ENCODE measurements around the gene AMFR.
"Not testable (repeated sequence)": the region's sequence is repeated elsewhere in the genome, so short reads cannot be mapped to it uniquely, and the experiment has no call there.

Gene AMFR

DNA sequence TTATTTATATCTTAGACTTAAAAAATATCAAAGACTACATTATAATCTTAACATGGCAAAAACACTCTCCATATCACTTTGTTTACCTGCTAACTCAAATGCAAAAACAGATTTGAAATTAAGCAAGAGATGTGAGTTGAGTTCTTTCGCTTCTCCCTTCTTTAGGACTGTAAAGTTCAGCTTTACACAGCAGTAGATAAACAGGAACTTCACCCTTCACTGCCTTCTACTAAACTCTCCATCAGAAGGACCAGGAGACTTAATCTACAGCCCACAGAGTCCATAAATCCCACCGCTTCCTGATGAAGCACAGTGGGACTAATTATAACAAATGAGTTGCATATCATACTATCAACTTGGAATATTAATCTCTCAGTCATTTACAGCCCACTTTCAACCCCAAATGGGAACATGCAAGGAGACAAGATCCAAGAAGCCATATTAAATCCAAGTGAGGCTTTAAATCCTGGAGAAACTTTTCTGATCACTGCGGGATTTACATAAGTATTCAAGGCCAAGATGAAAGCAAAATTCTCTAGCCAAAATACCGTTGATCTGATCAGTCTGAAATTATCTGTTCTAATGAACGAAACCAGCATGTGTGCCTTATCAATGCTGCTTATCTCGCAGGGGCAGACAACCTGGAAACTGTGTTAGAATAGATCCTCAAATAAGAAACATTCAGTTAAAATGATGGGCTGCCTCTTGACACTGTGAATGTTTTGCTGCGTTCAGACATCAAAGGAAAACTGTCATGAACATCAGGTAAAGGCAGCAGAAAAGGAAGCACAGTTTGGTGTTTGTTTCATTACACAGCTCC, 1.6 kb downstream of the AMFR start:
- DNase-seq, result peak; percentile 41 to 67 (median 53)

DNA sequence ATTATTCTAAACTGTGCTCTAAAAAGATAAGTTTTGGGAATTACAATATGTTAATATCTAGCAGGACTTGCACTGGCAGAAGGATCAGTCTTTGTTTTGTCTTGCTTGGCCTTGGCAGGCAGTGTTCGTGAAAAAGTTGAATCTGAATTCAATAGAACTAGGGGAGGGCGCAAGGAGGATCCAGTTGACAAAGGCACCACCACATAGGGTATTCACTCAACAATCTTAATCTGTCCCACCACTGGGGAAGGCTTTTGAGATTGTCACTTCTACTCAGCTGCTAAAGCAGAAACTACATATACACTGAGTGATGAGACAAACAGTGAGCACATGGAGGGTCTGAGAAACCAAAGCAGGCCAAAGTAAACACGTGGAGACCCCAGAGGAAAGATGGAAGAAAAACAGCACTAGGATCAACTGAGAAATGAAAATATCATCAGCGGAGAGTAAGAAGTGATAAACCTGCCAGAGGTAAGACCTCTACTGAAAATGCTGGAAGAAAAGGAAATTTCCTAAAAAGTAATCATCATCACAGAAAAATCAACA, 2.4 kb downstream of the AMFR start:
- no peak for DNase-seq

DNA sequence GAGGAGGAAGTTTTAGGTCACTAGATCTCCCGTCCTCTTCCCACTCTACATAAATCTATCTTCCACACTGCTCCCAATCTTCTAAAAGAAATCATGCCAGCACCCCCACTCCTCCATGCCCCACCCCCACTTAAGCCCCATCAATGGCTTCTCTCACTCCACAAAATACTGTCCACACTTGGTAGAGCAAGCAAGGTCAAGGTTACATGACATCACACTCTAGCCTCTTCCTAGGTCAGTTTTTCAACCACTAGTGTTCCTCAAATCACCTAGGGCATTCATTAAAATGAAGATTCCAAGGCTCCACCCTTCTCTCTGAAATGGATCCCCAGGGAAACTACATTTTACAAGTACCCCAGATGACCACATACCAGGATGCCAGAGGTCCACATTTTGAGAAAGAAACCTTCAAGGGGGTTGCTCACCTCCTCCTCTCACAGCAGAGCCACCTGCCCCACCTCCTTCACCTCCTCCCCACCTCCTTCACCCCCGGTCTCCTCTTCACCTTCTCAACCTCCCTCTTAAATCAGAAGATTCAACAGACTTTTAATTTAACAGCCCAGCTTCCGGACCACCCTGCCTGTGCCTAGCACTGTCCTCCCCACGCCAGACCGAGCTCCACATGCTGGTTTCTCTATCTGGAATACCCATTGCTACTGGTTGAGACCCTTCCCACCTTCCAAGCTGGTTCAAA, 3.2 kb downstream of the AMFR start:
- no peak for DNase-seq

DNA sequence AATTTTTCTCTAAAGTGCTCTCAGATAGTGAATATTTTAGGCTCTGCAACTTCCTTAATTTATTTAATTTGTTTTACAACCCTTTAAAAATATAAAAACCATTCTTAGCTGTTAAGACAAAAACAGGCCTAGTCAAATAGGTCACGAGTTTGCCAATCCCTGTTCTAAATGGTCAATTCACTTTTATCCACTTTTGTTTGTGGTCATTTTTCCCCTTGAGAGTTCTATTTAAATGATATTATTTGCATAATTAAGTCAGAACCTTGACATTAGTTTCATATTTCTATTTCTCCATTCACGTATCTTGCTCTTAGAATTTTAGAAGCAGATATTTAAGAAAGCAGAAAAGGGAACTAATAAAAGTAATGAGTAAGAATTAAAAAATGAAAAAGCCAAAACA, 4.0 kb downstream of the AMFR start:
- DNase-seq, result peak in 1 of 3 donors; percentile 45

DNA sequence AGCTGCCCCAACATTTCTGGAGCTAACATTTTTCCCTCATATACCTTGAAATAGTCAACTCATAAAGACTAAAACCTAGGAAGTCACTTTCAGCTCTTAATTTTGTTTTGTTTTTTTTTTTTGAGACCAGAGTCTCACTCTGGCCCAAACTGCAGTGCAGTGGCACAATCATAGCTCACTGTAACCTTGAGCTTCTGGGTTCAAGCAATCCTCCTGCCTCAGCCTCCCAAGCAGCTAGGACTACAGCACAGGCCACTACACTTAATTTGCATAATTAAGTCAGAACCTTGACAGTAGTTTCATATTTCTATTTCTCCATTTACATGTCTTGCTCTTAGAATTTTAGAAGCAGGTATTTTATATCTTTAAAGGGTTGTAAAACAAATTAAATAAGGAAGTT, 4.7 kb downstream of the AMFR start:
- no peak for DNase-seq

DNA sequence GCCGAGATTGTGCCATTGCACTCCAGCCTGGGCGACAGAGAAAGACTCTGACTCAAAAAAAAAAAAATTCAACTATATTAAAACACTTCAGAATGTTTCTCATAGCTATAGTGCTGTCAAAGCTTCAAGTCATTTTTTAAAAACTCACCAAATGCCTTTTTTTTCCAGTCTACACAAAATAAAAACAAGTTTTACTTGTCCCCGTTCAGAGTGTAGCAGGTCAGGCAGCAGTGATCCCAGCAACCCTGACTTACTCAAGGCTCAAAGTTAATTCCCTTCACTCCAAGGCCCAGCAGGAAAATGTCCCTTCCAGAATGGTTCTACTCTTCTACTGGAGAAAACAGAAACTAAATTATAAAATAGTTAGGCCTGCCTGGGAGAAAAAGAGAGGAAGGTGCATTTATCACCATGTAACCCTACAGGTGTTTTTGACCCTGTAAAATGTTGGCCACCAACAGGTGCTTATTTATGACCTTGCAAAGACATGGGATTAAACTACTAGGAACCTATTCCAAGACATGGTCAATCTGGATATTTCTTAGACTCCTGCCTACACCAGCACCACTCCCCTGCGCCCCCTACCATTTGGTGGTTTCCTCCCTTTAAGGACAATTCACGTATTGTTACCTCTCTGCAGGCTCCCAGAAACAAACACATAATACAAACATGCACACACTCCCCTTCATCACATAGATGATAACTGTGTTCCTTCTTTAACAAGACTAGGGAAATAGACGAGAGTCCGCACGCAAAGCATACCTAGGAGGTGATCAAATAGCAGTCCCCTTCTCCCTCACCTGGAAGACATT, 5.4 kb downstream of the AMFR start:
- DNase-seq, result no peak

DNA sequence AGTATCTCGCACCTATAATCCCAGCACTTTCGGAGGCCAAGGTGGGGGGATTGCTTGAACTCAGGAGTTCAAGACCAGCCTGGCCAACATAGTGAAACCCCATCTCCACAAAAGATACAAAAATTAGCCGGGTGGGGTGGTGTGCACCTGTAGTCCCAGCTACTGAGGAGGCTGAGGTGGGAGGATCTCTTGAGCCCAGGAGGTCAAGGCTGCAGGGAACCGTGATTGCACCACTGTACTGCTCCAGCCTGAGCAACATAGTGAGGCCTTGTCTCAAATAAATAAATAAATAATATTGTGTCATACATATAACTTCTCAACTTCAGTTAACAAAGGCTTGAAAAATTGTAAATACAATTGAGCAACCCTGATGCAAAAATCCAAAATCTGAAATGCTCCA, 8.2 kb downstream of the AMFR start:
- no peak for DNase-seq

DNA sequence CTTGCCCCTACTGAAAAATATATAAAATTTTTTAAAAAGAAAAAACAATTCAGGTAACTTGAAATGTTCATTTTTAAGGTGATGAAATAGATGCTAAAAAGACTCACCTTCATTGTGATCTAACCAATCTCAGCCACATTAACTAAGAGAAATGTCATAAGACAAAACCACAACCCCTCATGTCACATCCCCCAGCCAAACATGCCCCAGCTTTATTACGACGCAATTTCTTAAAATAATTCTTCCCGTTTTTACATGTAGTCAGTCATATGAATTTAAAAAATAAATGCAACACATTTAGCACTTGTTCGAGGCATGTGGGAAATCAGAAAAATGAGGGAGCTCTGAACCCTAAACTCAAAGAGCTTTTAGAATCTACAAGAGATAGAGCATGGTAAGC, 9.5 kb downstream of the AMFR start:
- DNase-seq, result peak; percentile 44 to 54 (median 51)

DNA sequence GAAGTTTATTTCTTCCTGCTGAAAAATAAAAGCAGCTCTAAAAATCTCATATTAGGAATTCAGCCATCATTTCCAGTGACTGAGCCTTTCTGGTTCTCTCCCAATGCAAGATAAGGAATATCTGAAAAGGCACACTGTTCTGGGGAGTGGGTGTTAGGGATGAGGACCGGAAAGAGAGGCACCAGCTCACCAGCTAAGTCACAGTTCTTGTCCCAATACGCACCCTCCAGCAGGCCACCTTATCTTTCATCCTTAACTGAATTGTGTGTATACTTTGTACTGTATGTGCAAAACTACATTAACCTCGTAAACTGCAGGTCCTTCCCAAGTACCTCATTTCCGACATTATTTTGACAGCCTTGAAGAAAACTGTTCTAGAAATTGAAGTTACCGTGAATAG, 11.0 kb downstream of the AMFR start:
- DNase-seq, result no peak

DNA sequence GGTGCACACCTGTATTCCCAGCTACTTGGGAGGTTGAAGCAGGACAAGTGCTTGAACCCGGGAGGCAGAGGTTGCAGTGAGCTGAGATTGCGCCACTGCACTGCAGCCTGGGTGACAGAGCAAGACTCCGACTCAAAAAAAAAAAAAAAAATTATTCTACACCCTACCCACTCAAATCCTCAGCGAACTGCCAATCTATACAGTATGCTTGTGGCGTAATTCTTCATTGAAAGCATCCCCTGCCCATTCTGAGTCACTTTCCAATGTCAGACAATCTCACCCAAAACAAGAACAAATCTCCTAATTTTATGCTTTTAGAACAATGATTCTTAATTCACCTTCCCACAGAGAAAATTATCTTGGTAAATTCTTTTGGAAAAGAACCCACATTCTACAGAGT, 12.0 kb downstream of the AMFR start:
- peak in 2 of 3 donors; percentile 37 to 44 for DNase-seq

DNA sequence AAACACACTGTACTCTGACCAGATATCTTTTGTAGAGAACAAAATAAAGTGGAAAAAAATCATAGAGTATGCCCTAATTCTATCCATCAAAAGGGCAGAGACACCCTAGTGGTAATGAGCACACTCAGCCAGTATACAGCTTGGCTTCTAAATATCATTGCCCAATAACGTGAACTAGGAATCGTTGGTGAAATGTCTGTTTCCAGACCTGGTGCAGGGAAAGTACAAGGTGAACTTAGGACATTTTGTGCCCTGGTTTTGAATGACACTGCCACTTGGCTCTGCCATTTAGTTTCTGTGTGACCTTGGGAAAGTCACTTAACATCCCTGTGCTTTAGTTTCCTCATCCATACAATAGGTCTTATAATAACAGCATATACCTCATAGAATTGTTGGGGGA, 13.7 kb downstream of the AMFR start:
- no peak for DNase-seq

DNA sequence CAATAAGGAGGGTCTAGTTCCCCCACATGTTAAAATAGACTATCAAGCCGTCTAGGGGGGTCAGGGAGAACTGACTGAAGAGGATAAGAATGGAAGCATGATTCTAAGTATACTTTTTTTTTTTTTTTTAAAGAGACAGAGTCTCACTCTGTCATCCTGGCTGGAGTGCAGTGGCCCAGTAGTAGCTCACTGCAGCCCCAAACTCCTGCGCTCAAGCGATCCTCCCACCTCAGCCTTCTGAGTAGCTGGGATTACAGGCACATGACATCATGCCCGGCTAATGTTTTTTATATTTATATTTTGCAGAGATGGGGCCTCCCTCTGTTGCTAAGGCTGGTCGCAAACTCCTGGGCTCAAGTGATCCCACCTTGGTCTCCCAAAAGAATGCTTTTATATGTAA, 14.2 kb downstream of the AMFR start:
- no peak for DNase-seq

DNA sequence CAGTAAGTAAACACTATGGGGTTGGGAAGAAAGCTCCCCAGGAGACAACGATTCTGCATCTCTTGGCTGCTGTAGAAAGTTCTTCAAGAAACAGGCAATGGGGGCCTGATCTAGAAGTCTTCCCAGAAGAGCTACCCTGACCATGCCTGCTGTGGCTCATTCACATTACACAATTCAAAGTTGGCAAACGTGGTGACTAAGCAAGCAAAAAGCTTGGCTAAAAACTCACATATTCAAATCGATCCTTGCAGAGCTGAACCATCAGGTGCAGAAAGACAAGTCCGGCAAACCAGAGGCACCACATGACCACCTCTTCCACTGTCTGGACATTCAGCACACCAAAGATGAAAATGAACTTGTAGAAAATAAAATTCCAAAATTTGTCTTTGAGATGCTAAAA, 16.1 kb downstream of the AMFR start:
- DNase-seq, result peak; percentile 33 to 57 (median 43)

DNA sequence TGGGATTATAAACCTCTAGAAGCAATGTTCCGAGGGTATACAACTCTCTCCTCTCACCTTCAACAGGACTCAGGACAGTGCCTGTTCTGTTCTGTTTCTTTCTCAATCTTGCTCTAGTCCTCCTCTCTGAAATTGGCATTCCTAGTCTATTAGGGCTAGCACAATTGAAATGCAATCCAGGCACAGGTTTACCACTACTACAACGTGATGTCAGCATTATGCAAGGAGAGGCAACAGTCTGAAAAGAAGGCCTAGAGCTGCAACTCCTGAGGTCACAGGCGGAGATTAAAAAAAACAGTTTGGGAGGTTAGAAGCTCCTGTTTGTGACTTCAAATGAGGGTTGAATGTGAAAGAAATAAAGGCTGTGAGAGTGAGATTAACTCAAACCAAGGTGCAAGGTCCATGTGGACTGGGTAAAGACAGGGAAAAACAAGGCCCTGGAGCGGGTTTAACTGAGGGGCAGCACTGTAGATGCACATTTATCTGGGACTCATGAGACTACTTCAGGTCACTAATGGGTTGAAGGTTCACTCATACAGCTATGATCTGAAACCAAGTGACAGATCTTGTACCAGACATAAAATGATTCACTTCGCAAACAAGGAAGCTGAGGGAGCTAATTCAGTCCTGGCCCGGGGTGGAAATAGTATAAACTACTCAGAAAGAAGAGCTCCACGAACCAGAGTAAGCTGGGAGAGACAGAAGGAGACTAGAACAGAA, 16.8 kb downstream of the AMFR start:
- DNase-seq, result no peak

DNA sequence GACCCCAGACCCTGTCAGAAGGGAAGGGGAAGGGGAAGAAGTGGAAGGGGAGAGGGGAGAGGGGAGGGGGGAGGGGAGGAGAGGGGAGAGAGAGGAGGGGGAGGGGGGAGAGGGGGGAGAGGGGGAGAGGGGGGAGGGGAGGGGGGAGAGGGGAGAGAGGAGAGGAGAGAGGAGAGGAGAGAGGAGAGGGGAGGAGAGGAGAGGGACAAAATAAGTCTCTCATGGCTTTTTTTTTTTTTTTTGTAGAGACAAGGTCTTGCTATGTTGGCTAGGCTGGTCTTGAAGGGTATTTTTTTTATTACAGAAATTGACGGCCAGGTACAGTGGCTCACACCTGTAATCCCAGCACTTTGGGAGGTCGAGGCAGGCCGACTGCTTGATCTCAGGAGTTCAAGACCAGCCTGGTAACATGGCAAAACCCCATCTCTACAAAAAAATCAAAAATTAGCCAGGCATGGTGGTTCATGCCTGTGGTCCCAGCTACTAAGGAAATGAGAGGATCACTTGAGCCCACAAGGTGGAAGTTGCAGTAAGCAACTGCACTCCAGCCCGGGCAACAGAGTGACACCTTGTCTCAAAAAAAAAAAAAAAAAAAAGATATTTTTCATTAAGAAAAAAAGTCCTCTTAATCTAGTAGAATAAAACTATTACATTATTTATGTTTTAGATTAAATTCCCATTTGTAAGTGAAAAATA, 19.2 kb downstream of the AMFR start:
- DNase-seq, result no peak

DNA sequence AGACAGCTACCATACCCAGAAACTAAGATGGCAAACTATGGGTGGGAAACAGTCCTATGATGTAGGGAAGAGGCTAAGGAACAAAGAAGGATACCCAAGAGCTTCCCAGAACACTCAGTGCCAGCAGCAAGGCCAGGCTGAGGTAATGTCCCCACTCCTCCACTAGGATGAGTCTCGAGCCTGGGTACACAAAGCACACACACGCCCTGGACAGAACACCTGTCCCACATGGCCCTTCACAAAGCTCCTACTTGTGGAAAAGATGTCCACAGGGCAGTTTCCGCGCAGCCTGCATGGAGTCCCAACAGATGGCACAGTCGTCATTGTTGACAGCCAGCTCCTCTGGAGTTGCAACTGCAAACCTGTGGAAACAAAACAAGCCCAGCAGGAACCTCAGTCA, 23.9 kb downstream of the AMFR start:
- no peak for DNase-seq

DNA sequence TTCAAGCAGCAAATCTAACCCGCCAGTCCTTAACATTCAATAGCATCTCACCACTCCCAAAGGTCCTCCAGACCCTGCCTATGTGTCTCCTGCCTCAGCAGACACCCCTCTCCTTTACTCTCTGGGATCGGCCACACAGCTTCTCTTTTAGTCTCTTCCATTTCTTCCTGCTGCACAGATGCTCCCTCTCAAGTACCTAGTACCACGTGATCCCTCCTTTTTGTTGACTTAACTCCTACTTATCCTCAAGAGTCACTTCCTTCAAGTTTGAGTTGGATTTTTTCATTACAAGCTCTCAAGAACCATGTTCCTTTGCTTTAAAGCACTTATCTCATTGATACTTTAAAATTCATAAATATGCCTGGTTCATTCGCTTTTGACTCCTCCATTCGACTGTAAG, 24.9 kb downstream of the AMFR start:
- DNase-seq, result no peak

DNA sequence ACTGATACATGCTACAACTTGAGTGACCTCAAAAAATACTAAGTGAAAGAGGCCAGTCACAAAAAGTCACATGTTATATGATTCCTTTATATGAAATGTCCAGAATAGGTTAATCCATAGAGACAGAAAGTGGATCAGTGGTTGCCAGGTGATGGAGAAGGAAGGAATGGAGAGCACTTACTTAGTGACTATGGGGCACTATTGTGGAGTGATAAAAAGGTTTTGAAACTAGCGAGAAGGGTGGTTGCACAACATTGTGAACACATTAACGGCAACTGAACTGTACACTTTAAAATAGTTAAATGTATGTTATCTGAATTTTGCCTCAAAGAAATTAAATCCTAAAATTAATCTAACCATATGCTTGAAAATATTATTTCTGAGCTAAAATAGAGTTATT, 25.9 kb downstream of the AMFR start:
- no peak for DNase-seq

DNA sequence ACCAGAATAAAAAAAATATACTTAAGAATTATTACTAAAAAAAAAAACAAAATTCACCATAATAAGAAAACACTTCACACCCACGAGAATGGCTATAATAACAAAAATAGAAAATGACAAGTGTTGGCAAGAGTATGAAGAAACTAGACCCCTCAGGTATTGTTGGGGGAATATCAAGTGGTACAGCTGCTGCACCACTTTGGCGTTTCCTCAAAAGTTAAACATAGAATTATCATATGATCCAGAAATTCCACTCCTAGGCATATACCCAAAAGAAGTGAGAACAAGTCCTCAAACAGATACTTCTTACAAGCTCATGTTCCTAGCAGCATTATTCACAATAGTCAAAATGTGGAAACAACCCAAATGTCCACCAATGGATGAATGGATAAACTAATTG, 26.3 kb downstream of the AMFR start:
- no peak for DNase-seq

DNA sequence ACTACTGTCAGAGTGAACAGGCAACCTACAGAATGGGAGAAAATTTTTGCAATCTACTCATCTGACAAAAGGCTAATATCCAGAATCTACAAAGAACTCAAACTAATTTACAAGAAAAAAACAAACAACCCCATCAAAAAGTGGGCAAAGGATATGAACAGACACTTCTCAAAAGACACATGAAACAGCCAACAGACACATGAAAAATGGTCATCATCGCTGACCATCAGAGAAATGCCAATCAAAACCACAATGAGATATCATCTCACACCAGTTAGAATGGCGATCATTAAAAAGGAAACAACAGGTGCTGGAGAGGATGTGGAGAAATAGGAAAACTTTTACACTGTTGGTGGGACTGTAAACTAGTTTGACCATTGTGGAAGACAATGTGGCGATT, 28.6 kb downstream of the AMFR start:
- not testable (repeated sequence) for DNase-seq

DNA sequence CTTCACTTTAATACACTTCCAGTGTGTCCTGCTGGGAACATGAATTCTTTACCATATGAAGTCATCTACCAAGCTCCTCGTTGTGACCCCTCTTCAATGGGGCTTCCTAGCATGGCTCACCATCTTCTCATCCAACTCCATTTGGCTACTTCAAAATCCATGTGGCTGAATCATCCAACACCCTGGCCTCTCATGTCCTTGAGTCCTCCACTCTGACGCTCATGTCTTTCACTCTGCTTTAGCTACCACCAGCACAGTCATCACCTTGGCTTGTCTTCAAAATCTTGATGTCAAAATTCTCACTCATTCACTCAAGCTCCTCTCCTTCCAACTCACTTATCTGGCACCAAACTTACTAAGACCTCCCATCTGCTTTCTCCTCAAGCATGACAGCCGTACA, 35.8 kb downstream of the AMFR start:
- no peak for DNase-seq

DNA sequence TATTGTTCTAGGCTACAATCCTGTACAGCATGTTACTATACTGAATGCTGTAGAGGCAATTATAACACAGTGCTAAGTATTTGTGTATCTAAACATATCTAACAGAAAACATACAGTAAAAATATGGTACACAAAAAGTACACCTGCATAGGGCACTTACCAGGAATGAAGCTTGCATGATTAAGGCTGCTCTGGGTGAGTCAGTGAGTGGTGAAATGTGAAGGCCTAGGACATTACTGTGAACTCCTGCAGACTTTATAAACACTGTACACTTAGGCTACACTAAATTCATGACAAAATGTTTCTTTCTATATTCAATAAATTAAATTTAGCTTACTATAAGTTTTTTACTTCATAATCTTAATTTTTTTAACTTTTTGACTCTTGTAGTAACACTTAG, 37.1 kb downstream of the AMFR start:
- DNase-seq, result no peak
